SK-N-SH treated with all-trans-retinoic acid at 6 μM for 48 hours (cell line): ENCODE data around the gene ARID1A.

Experiments used
- ATAC-seq: fragments of 200-7000 bp; cut with Tn5 transposase; 3 replicates; pipeline ENCODE4 v1.9.1; 2020; ENCODE audit warnings: mild to moderate bottlenecking, moderate library complexity
- ARNTL ChIP-seq: fragments of 450-650 bp; formaldehyde crosslinking; IDR thresholded peaks from 2 replicates; pipeline ENCODE4 v1.5.0; 2020; ENCODE audit warnings: low read depth, mild to moderate bottlenecking, moderate library complexity, borderline replicate concordance
- BACH2 ChIP-seq: fragments of 250-450 bp; sonication (Bioruptor Pico); IDR thresholded peaks from 2 replicates; pipeline ENCODE4 v1.9.0; 2021; ENCODE audit warnings: mild to moderate bottlenecking, borderline replicate concordance
- CSDC2 ChIP-seq: fragments of 250-450 bp; sonication (Bioruptor Pico); IDR thresholded peaks from 2 replicates; pipeline ENCODE4 v1.5.0; 2020; ENCODE audit warnings: mild to moderate bottlenecking, moderate library complexity
- ESRRG ChIP-seq: fragments of 250-450 bp; sonication (Bioruptor Pico); IDR thresholded peaks from 2 replicates; pipeline ENCODE4 v1.6.1; 2021; ENCODE audit warnings: mild to moderate bottlenecking
- GLIS3 ChIP-seq: fragments of 250-450 bp; sonication (Bioruptor Pico); IDR thresholded peaks from 2 replicates; pipeline ENCODE4 v1.5.0; 2020; ENCODE audit warnings: mild to moderate bottlenecking, moderate library complexity
- OSR1 ChIP-seq: fragments of 250-450 bp; sonication (Bioruptor Pico); IDR thresholded peaks from 2 replicates; pipeline ENCODE4 v1.8.0; 2022; ENCODE audit warnings: moderate library complexity, mild to moderate bottlenecking, inconsistent platforms
- PPARA ChIP-seq: fragments of 250-450 bp; sonication (Bioruptor Pico); IDR thresholded peaks from 2 replicates; pipeline ENCODE4 v1.5.0; 2020; ENCODE audit warnings: mild to moderate bottlenecking, borderline replicate concordance
- SNAI2 ChIP-seq: fragments of 250-450 bp; sonication (Bioruptor Pico); IDR thresholded peaks from 2 replicates; pipeline ENCODE4 v1.5.0; 2020; ENCODE audit warnings: mild to moderate bottlenecking, moderate library complexity
- TOX ChIP-seq: fragments of 250-450 bp; sonication (Bioruptor Pico); IDR thresholded peaks from 2 replicates; pipeline ENCODE4 v1.8.0; 2021; ENCODE audit warnings: mild to moderate bottlenecking, moderate library complexity, borderline replicate concordance
- ZC3H10 ChIP-seq: fragments of 250-450 bp; sonication (Bioruptor Pico); IDR thresholded peaks from 2 replicates; pipeline ENCODE4 v1.5.1; 2021; ENCODE audit warnings: mild to moderate bottlenecking, moderate library complexity
- ZFP3 ChIP-seq: fragments of 250-450 bp; sonication (Bioruptor Pico); IDR thresholded peaks from 2 replicates; pipeline ENCODE4 v1.5.0; 2020; ENCODE audit warnings: mild to moderate bottlenecking, moderate library complexity
- ZFP30 ChIP-seq: fragments of 450-650 bp; formaldehyde crosslinking; IDR thresholded peaks from 2 replicates; pipeline ENCODE4 v1.5.0; 2022; ENCODE audit warnings: mild to moderate bottlenecking, moderate library complexity
- ZNF565 ChIP-seq: fragments of 450-650 bp; formaldehyde crosslinking; conservative IDR thresholded peaks from 2 replicates; pipeline ENCODE4 v1.5.0; 2020; ENCODE audit warnings: low read depth, mild to moderate bottlenecking, moderate library complexity
- ZNF70 ChIP-seq: fragments of 450-650 bp; formaldehyde crosslinking; IDR thresholded peaks from 2 replicates; pipeline ENCODE4 v1.5.0; 2020; ENCODE audit warnings: mild to moderate bottlenecking, moderate library complexity
- ZNF8 ChIP-seq: fragments of 450-650 bp; formaldehyde crosslinking; IDR thresholded peaks from 2 replicates; pipeline ENCODE4 v1.5.0; 2020; ENCODE audit warnings: mild to moderate bottlenecking, moderate library complexity
- TF ChIP-seq, protein P1 (sequence below): fragments of 250-450 bp; sonication (Bioruptor Pico); IDR thresholded peaks from 2 replicates; pipeline ENCODE4 v1.8.0; 2021; ENCODE audit warnings: low read depth, mild to moderate bottlenecking, moderate library complexity, borderline replicate concordance
- TF ChIP-seq, protein P2 (sequence below): fragments of 250-450 bp; sonication (Bioruptor Pico); IDR thresholded peaks from 2 replicates; pipeline ENCODE4 v1.5.1; 2020; ENCODE audit warnings: low read depth, mild to moderate bottlenecking, moderate library complexity
- TF ChIP-seq, protein P3 (sequence below): fragments of 250-450 bp; sonication (Bioruptor Pico); IDR thresholded peaks from 2 replicates; pipeline ENCODE4 v1.5.0; 2020; ENCODE audit warnings: mild to moderate bottlenecking, moderate library complexity
- TF ChIP-seq, protein P4 (sequence below): fragments of 250-450 bp; sonication (Bioruptor Pico); IDR thresholded peaks from 2 replicates; pipeline ENCODE4 v1.8.0; 2020; ENCODE audit warnings: mild to moderate bottlenecking, moderate library complexity, borderline replicate concordance

ARID1A gene

DNA sequence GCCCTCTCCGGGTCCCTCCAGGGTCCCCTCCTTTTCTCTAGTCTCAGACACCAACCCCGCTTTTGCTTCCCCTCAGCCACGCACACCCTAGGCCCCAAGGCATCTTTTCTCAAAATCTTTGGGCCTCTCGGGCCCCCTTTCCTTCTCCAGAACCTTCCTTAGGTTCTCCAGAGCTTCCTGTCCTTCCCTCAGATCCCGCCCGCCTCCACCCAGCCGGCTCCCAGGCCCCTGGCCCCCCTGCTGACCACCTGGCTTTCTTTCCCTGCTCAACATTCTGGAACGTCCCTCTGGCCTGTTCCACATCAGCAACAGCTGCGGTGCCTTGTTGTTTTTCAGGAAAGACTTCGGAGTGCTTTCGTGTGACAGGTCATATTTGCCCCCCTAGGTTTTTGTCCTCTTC, 131.8 kb downstream of the ARID1A start:
- no peak for ATAC-seq
- TF ChIP-seq CSDC2 (CRISPR knock-in tag) (no peak), BACH2 (no peak), ZC3H10 (no peak), ESRRG (CRISPR knock-in tag) (no peak)
- TF ChIP-seq, protein P1, sequence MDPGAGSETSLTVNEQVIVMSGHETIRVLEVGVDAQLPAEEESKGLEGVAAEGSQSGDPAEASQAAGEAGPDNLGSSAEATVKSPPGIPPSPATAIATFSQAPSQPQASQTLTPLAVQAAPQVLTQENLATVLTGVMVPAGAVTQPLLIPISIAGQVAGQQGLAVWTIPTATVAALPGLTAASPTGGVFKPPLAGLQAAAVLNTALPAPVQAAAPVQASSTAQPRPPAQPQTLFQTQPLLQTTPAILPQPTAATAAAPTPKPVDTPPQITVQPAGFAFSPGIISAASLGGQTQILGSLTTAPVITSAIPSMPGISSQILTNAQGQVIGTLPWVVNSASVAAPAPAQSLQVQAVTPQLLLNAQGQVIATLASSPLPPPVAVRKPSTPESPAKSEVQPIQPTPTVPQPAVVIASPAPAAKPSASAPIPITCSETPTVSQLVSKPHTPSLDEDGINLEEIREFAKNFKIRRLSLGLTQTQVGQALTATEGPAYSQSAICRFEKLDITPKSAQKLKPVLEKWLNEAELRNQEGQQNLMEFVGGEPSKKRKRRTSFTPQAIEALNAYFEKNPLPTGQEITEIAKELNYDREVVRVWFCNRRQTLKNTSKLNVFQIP (CRISPR knock-in tag): no peak

DNA sequence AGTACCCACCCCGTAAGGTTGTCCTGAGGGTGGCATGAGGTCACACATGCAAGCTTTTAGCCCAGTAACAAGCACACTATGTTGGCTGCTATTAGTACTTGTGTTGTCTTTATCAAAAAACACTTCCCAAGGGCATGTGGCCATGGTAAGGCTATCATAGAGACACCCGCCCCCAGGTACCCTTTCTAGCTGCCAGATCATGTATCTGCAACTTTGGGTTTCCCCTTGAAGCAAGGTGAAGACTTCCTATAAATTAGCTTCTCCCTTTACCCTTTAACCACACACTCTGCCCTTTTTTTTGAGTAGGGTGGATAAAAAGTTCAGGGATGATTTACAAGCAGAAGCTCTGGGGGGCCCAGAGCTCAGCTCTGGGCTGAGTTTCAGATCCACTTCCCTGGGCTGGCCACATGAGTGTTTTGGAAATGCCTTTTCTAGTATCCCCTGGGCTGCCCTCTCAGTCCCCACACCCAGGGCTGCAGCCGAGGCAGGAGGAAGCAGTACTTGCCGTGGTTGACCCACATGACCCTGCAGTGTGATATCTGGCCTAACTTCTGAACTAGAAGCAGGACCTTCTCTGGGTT, 132.7 kb downstream of the ARID1A start:
- no peak for ATAC-seq
- TF ChIP-seq, protein P2, sequence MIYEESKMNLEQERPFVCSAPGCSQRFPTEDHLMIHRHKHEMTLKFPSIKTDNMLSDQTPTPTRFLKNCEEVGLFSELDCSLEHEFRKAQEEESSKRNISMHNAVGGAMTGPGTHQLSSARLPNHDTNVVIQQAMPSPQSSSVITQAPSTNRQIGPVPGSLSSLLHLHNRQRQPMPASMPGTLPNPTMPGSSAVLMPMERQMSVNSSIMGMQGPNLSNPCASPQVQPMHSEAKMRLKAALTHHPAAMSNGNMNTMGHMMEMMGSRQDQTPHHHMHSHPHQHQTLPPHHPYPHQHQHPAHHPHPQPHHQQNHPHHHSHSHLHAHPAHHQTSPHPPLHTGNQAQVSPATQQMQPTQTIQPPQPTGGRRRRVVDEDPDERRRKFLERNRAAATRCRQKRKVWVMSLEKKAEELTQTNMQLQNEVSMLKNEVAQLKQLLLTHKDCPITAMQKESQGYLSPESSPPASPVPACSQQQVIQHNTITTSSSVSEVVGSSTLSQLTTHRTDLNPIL: no peak
- TF ChIP-seq ZNF565 (CRISPR knock-in tag): no peak
- no peak for TF ChIP-seq SNAI2 (CRISPR knock-in tag)
- TF ChIP-seq ARNTL (CRISPR knock-in tag): no peak
- TF ChIP-seq, protein P1 (CRISPR knock-in tag): no peak
- no peak for TF ChIP-seq ZC3H10
- no peak for TF ChIP-seq ZFP3
- TF ChIP-seq, protein P3, sequence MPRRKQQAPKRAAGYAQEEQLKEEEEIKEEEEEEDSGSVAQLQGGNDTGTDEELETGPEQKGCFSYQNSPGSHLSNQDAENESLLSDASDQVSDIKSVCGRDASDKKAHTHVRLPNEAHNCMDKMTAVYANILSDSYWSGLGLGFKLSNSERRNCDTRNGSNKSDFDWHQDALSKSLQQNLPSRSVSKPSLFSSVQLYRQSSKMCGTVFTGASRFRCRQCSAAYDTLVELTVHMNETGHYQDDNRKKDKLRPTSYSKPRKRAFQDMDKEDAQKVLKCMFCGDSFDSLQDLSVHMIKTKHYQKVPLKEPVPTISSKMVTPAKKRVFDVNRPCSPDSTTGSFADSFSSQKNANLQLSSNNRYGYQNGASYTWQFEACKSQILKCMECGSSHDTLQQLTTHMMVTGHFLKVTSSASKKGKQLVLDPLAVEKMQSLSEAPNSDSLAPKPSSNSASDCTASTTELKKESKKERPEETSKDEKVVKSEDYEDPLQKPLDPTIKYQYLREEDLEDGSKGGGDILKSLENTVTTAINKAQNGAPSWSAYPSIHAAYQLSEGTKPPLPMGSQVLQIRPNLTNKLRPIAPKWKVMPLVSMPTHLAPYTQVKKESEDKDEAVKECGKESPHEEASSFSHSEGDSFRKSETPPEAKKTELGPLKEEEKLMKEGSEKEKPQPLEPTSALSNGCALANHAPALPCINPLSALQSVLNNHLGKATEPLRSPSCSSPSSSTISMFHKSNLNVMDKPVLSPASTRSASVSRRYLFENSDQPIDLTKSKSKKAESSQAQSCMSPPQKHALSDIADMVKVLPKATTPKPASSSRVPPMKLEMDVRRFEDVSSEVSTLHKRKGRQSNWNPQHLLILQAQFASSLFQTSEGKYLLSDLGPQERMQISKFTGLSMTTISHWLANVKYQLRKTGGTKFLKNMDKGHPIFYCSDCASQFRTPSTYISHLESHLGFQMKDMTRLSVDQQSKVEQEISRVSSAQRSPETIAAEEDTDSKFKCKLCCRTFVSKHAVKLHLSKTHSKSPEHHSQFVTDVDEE (CRISPR knock-in tag): no peak
- no peak for TF ChIP-seq ZNF70 (CRISPR knock-in tag)
- no peak for TF ChIP-seq CSDC2 (CRISPR knock-in tag)
- TF ChIP-seq GLIS3 (CRISPR knock-in tag): no peak
- TF ChIP-seq OSR1: no peak
- TF ChIP-seq ESRRG (CRISPR knock-in tag): no peak
- TF ChIP-seq PPARA (CRISPR knock-in tag): no peak
- TF ChIP-seq, protein P4, sequence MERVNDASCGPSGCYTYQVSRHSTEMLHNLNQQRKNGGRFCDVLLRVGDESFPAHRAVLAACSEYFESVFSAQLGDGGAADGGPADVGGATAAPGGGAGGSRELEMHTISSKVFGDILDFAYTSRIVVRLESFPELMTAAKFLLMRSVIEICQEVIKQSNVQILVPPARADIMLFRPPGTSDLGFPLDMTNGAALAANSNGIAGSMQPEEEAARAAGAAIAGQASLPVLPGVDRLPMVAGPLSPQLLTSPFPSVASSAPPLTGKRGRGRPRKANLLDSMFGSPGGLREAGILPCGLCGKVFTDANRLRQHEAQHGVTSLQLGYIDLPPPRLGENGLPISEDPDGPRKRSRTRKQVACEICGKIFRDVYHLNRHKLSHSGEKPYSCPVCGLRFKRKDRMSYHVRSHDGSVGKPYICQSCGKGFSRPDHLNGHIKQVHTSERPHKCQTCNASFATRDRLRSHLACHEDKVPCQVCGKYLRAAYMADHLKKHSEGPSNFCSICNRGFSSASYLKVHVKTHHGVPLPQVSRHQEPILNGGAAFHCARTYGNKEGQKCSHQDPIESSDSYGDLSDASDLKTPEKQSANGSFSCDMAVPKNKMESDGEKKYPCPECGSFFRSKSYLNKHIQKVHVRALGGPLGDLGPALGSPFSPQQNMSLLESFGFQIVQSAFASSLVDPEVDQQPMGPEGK (CRISPR knock-in tag): no peak
- no peak for TF ChIP-seq TOX (CRISPR knock-in tag)
- TF ChIP-seq ZNF8 (CRISPR knock-in tag): no peak
- no peak for TF ChIP-seq ZFP30
- TF ChIP-seq BACH2: no peak

DNA sequence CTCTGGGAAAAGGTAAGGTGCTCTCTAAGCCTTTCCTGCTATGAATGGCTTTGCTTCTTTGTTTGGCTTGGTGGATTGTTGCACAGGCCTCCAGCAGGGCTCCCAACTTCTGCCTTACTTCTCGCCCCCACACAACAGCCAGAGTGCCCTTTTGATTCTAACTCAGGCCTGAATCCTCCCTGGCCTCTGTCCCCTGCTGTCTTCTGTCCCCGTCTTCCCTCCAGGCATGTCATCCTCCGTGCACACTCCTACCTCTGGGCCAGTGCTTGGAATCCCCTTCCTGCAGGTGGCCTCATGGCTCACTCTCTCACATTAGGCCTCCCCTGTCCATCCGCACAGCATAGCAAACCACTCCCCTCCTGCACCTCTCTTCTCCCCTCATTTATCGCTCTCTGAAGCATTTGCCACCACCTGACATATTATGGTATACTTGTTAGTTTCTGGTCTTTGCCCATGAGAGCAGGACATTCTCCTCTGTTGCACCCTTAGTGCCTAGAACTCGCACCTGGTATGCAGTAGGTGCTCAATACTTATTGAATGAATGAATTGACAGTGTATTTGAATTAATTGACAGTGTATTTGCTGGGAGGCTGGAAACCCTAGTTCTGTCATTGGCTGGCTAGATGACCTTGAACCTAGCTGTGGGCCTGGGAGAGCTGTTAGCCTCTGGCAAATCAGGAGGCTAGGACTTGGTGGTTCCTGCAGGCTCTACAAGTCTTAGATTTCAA, 133.5 kb downstream of the ARID1A start:
- ATAC-seq: no peak
- TF ChIP-seq ZNF8 (CRISPR knock-in tag) (no peak), GLIS3 (CRISPR knock-in tag) (no peak), ZFP3 (no peak)
